GM12891 (cell line): Measurements from ENCODE around the gene DNAJA3. TPM values are rescaled to one million over a fixed set of nuclear protein-coding genes. Genes with fewer than 3 reads are reported as not detected.
A peak's percentile ranks its signal among the peaks of the same experiment; 100 is the strongest.

Experiments
- DNase-seq: peaks from one replicate; pipeline ENCODE4 v3.0.0; 2011; ENCODE audit warnings: low spot score; ENCODE audit not compliant: insufficient read length
- FAIRE-seq: peaks from 2 replicates; lab custom pipeline; 2011; peaks lifted over from hg19 to GRCh38; lab: Jason Lieb, UNC
- PAX5 ChIP-seq: IDR thresholded peaks from 2 replicates; pipeline ENCODE4 v1.6.1; 2011; ENCODE audit warnings: low read length, moderate library complexity, mild to moderate bottlenecking; ENCODE audit not compliant: insufficient read depth, severe bottlenecking
- POLR2A ChIP-seq: IDR thresholded peaks from 2 replicates; pipeline ENCODE4 v1.6.1; 2011; ENCODE audit warnings: low read depth, low read length, control low read depth
- POLR2AphosphoS5 ChIP-seq: IDR thresholded peaks from 2 replicates; pipeline ENCODE4 v1.6.1; 2011; ENCODE audit warnings: low read depth, low read length, control low read depth
- POU2F2 ChIP-seq: IDR thresholded peaks from 2 replicates; pipeline ENCODE4 v1.6.1; 2011; ENCODE audit warnings: low read depth, mild to moderate bottlenecking, control low read depth, low read length, moderate library complexity
- SPI1 ChIP-seq: IDR thresholded peaks from 2 replicates; pipeline ENCODE4 v1.6.1; 2011; ENCODE audit warnings: low read depth, low read length, control low read depth
- TAF1 ChIP-seq: IDR thresholded peaks from 2 replicates; pipeline ENCODE4 v1.6.1; 2011; ENCODE audit warnings: low read depth, low read length, control low read depth
- polyA plus RNA-seq: library from polyadenylated mRNA; unstranded; fragments of >200 nt; gene quantifications from one replicate; pipeline ENCODE4 v1.2.1, GENCODE V29; 2012; ENCODE audit warnings: low read depth, missing spikeins, inconsistent platforms; ENCODE audit not compliant: missing spikeins

DNAJA3 gene
- 34.2 TPM for polyA plus RNA-seq

GRCh38 chr16:4425378-4426020 lies at the start of gene DNAJA3:
TSS of gene DNAJA3 (plus strand) at chr16:4425868. CDS start at chr16:4425882, 14 bp downstream.
- FAIRE-seq: peak; percentile 97
- DNase-seq: peak; percentile 98
- TF ChIP-seq TAF1 (peak; percentile 99), POU2F2 (0 out of 2 replicates have a peak, but pooled peaks have one; percentile 17), SPI1 (no peak), PAX5 (no peak), POLR2AphosphoS5 (peak; percentile 96), POLR2A (peak; percentile 95)

- no peak for DNase-seq
- no peak for FAIRE-seq
- TF ChIP-seq POU2F2 (no peak), PAX5 (no peak), POLR2A (no peak), SPI1 (no peak), TAF1 (no peak), POLR2AphosphoS5 (no peak)
Measured at GRCh38 chr16:4376126-4376892, 49.4 kb upstream of the DNAJA3 start.

- no peak for FAIRE-seq
- no peak for DNase-seq
- no peak for TF ChIP-seq PAX5
- no peak for TF ChIP-seq SPI1
- TF ChIP-seq POLR2A: no peak
- no peak for TF ChIP-seq POLR2AphosphoS5
- no peak for TF ChIP-seq TAF1
Measured at GRCh38 chr16:4376893-4377572, 48.6 kb upstream of the DNAJA3 start.

GRCh38 chr16:4377573-4378154 lies 48.0 kb upstream of the DNAJA3 start:
- TF ChIP-seq POLR2AphosphoS5 (no peak), POLR2A (no peak), PAX5 (no peak), POU2F2 (no peak), SPI1 (no peak), TAF1 (no peak)
- peak; percentile 40 for FAIRE-seq
- DNase-seq: no peak

GRCh38 chr16:4378161-4378666 lies 47.5 kb upstream of the DNAJA3 start:
- TF ChIP-seq TAF1: no peak
- no peak for TF ChIP-seq POU2F2
- TF ChIP-seq PAX5: no peak
- no peak for TF ChIP-seq POLR2A
- TF ChIP-seq POLR2AphosphoS5: no peak
- no peak for TF ChIP-seq SPI1
- FAIRE-seq: no peak
- no peak for DNase-seq

- TF ChIP-seq PAX5 (no peak), POLR2AphosphoS5 (peak; percentile 35; the same call in 1 of the 2 replicates)
- FAIRE-seq (no peak), DNase-seq (no peak)
Measured at GRCh38 chr16:4378999-4379690, 46.5 kb upstream of the DNAJA3 start.

GRCh38 chr16:4380119-4381063 lies 45.3 kb upstream of the DNAJA3 start:
- TF ChIP-seq POU2F2: no peak
- TF ChIP-seq POLR2AphosphoS5: 0 out of 2 replicates have a peak, but pooled peaks have one; percentile 32
- FAIRE-seq (no peak), DNase-seq (no peak)
